HG02678 (cell line): Measurements from ENCODE around the gene CIB1.

Experiments used
- ATAC-seq: cut with Tn5 transposase; IDR thresholded peaks from one replicate; pipeline ENCODE4 v1.9.1; 2021; ENCODE audit warnings: mild to moderate bottlenecking, moderate library complexity; ENCODE audit not compliant: unreplicated experiment

The CIB1 gene

DNA sequence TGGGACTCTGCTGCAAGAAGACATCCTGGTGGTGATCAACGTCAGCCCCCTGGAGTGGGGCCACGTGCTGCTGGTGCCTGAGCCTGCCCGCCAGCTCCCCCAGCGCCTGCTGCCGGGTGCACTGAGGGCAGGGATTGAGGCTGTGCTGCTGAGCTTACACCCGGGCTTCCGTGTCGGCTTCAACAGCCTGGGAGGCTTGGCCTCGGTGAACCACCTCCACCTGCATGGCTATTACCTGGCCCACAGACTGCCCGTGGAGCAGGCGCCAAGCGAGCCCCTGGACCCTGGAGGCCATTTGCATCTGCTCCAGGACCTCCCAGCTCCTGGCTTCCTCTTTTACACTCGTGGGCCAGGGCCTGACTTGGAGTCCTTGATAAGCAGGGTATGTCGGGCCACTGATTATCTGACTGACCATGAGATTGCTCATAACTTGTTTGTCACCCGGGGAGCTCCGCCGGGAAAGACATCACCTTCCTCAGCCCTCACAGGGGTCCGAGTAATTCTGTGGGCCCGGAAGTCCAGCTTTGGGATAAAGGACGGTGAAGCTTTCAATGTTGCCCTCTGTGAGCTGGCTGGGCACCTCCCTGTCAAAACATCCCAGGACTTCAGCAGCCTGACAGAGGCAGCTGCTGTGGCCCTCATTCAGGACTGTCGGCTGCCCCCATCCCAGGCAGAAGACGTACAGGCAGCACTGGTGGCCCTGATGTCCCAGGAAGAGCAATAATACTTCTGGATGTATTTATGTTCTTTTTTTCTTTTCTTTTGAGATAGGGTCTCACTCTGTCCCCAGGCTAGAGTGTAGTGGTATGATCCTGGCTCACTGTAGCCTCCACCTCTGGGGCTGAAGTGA, 7.8 kb upstream of the CIB1 start:
- ATAC-seq, result no peak

DNA sequence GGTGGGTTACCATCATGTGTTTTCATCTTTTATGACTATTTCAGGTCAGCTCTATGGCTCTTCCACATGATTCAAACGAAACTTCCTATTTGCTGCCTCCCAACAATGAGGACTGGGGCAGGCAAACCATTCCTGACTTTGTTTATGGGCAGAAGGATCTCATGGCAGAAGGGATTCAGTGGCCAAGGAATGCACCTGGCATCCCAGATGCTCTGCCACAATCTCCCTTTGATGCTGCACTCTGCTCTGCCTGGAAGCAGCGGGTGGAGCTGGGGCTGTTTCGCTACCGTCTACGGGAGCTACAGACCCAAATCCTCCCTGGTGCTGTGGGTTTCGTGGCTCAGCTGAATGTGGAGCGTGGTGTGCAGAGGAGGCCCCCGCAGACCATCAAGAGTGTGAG, 7.1 kb upstream of the CIB1 start:
- ATAC-seq, result no peak

- ATAC-seq, result no peak
Observed at GRCh38 chr15:90239371-90239770, 5.6 kb upstream of the CIB1 start.

- ATAC-seq, result peak; percentile 64
Observed at GRCh38 chr15:90234096-90234988, 601 bp upstream of the CIB1 start, which contains the start of gene GDPGP1. TSS of gene GDPGP1 (plus strand) at chr15:90234209. CDS start at chr15:90240909, 6,700 bp downstream.

GRCh38 chr15:90232941-90233386, 777 bp downstream of the CIB1 start:
- ATAC-seq, result no peak

DNA sequence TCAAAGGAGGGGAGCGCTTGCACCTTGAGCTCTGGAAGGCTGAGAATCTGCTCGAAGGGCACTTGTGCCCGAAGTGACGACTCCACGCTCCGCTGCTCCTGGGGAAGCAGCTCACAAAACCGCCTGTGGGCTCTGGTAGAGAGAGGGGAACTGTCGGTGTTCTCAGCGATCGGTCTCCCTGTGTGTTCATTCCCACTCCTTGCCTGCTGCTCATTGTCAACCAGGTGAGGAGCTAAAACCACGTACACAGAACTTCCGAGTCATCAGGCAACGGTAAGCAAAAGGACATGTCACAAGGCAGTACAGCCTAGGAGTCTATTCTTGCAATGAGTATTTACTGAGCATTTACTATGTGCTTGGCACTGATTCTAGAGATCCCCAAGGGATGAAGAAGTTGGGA, 1.5 kb downstream of the CIB1 start:
- ATAC-seq, result no peak

- ATAC-seq, result no peak
Observed at GRCh38 chr15:90231028-90232017, 2.4 kb downstream of the CIB1 start.

DNA sequence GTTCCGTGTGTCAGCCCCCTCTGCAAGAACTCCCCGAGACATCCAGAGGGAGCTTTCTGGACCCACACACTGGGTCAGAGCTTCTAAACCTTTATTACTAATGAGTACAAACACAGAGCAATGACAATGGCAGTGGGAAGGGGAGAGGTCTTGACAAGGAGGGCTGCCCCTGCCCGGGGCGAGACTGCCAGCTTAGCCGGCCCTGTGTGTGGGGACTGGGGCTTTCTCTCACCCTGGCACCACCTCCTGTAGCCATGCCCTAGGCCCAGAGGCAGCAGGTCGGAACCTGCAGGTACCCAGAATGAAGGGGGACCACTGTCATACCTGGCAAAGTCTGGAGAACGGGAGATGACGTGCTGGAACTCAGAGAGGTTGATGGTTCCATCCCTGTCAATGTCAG, 3.1 kb downstream of the CIB1 start:
- no peak for ATAC-seq

DNA sequence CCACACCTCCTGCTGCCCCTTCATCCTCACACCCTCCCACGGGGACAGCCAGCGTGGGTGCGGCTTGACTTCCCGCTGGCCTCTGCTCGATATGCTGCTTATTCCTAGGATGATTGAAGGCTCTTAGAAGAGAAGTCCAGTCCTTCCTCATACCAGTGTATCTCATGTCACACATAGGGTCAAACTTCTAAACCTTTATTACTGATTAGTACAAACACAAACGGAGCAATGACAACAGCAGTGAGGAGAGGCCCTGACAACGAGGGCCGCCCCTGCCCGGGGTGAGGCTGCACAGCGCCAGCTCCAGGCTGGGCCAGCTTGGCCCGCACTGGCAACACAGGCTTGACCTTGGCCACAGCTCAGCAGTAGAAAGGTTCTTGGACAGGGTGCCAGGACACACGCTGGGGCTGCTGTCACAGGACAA, 3.7 kb downstream of the CIB1 start:
- ATAC-seq, result no peak

DNA sequence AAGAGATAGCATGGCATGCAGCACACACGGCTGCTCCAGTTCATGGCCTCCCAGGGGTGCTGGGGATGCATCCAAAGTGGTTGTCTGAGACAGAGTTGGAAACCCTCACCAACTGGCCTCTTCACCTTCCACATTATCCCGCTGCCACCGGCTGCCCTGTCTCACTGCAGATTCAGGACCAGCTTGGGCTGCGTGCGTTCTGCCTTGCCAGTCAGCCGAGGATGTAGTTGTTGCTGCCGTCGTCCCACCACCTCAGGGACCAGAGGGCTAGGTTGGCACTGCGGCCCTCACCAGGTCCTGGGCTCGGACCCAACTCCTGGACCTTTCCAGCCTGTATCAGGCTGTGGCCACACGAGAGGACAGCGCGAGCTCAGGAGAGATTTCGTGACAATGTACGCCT, 4.8 kb downstream of the CIB1 start:
- ATAC-seq, result no peak

DNA sequence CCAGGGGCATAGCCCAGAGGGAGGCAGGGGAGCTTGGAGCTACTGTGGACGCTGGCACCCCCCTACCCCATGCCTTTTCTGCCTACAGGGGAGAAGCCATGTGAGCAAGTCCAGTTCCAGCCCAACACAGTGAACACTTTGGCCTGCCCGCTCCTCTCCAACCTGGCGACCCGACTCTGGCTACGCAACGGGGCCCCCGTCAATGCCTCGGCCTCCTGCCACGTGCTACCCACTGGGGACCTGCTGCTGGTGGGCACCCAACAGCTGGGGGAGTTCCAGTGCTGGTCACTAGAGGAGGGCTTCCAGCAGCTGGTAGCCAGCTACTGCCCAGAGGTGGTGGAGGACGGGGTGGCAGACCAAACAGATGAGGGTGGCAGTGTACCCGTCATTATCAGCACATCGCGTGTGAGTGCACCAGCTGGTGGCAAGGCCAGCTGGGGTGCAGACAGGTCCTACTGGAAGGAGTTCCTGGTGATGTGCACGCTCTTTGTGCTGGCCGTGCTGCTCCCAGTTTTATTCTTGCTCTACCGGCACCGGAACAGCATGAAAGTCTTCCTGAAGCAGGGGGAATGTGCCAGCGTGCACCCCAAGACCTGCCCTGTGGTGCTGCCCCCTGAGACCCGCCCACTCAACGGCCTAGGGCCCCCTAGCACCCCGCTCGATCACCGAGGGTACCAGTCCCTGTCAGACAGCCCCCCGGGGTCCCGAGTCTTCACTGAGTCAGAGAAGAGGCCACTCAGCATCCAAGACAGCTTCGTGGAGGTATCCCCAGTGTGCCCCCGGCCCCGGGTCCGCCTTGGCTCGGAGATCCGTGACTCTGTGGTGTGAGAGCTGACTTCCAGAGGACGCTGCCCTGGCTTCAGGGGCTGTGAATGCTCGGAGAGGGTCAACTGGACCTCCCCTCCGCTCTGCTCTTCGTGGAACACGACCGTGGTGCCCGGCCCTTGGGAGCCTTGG, 5.6 kb downstream of the CIB1 start:
- no peak for ATAC-seq

DNA sequence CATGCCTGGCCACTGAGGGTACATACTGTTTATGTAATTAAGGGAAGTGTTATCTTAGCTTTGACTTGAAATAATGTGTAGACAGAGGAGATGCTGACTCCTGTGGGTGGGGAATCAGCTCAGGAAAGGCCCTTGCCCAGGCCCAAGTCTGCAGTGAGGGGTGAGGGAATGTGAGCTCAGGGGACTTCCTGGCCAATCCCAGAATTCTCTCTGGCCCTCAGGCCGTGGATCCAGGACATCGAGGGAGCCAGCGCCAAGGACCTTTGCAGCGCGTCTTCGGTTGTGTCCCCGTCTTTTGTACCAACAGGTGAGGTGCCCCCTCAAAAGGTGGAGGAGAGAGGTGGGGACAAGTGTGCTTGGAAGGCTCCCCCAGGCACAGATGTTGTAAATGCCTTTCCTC, 6.4 kb downstream of the CIB1 start:
- no peak for ATAC-seq

DNA sequence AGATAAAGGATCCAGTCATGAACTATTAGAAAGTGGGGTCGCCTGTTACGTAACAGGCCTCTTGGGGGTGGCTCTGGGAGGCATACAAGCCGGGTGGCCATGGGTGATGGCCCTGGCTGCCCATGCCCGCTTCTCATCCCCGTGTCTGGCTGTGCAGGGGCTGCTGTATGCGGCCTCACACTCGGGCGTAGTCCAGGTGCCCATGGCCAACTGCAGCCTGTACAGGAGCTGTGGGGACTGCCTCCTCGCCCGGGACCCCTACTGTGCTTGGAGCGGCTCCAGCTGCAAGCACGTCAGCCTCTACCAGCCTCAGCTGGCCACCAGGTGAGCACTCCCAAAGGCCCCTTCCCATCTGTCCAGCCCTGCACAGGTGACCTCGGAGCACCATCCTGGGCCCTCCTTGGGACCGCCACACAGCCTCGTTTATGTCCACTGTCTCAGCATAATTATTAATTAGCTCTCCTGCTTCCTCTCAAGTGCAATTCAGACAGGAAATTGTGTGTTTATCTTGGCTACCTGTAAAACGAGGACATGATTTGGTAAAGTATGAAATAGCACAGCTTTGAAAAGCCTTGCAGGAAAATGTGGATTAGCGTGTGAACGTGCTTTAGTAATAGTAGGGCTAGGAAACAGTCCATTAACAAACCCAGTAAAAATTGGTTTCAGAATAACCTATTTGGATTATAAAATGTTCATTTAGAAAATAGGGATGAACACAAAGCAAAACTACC, 8.1 kb downstream of the CIB1 start:
- ATAC-seq, result no peak

- ATAC-seq, result no peak
Observed at GRCh38 chr15:90225047-90225446, 8.7 kb downstream of the CIB1 start.

GRCh38 chr15:90223441-90224165, 10.1 kb downstream of the CIB1 start:
- ATAC-seq, result no peak

GRCh38 chr15:90222547-90222946, 11.2 kb downstream of the CIB1 start:
- no peak for ATAC-seq

GRCh38 chr15:90221246-90221900, 12.4 kb downstream of the CIB1 start:
- ATAC-seq, result no peak
